Ishikawa (cell line): ENCODE results near the gene SLC52A1.

Experiments
- CREB1 ChIP-seq: IDR thresholded peaks from 2 replicates; pipeline ENCODE4 v1.6.1; 2012; ENCODE audit warnings: low read depth
- EGR1 ChIP-seq: IDR thresholded peaks from 2 replicates; pipeline ENCODE4 v1.6.1; 2012
- EP300 ChIP-seq: IDR thresholded peaks from 2 replicates; pipeline ENCODE4 v1.6.1; 2012; ENCODE audit warnings: borderline replicate concordance
- RAD21 ChIP-seq: IDR thresholded peaks from 2 replicates; pipeline ENCODE4 v1.6.1; 2012; ENCODE audit warnings: low read depth
- TAF1 ChIP-seq: IDR thresholded peaks from 2 replicates; pipeline ENCODE4 v1.6.1; 2012; ENCODE audit warnings: low read depth, mild to moderate bottlenecking
- ZBTB7A ChIP-seq: IDR thresholded peaks from 2 replicates; pipeline ENCODE4 v1.6.1; 2012; ENCODE audit warnings: low read depth
- TF ChIP-seq, protein P1 (sequence below): IDR thresholded peaks from 2 replicates; pipeline ENCODE4 v1.6.1; 2012
- TF ChIP-seq, protein P2 (sequence below): IDR thresholded peaks from 2 replicates; pipeline ENCODE4 v1.6.1; 2012; ENCODE audit warnings: low read depth, mild to moderate bottlenecking

DNA sequence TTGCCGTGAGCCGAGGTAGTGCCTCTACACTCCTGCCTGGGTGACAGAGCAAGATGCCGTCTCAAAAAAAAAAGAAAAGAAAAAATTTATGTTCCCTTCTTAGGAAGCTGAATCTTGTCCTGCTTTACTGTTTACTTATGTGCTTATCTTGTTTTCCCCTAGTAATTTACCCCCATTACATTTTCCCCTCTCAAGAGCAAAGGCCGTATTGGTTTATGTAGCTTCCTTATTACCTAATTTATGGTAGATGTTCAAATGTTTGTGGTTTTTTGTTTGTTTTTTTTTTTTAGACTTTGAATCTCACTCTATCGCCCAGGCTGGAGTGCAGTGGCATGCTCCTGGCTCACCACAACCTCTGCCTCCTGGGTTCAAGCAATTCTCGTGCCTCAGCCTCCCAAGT is 10.3 kb upstream of the SLC52A1 start:
- TF ChIP-seq TAF1 (no peak), CREB1 (no peak), EGR1 (no peak), RAD21 (no peak), ZBTB7A (no peak), EP300 (no peak)
- TF ChIP-seq, protein P1, sequence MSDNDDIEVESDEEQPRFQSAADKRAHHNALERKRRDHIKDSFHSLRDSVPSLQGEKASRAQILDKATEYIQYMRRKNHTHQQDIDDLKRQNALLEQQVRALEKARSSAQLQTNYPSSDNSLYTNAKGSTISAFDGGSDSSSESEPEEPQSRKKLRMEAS, result no peak
- TF ChIP-seq, protein P2, sequence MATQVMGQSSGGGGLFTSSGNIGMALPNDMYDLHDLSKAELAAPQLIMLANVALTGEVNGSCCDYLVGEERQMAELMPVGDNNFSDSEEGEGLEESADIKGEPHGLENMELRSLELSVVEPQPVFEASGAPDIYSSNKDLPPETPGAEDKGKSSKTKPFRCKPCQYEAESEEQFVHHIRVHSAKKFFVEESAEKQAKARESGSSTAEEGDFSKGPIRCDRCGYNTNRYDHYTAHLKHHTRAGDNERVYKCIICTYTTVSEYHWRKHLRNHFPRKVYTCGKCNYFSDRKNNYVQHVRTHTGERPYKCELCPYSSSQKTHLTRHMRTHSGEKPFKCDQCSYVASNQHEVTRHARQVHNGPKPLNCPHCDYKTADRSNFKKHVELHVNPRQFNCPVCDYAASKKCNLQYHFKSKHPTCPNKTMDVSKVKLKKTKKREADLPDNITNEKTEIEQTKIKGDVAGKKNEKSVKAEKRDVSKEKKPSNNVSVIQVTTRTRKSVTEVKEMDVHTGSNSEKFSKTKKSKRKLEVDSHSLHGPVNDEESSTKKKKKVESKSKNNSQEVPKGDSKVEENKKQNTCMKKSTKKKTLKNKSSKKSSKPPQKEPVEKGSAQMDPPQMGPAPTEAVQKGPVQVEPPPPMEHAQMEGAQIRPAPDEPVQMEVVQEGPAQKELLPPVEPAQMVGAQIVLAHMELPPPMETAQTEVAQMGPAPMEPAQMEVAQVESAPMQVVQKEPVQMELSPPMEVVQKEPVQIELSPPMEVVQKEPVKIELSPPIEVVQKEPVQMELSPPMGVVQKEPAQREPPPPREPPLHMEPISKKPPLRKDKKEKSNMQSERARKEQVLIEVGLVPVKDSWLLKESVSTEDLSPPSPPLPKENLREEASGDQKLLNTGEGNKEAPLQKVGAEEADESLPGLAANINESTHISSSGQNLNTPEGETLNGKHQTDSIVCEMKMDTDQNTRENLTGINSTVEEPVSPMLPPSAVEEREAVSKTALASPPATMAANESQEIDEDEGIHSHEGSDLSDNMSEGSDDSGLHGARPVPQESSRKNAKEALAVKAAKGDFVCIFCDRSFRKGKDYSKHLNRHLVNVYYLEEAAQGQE, result no peak
